Measurements from ENCODE around the gene SRGAP3. TPM values are rescaled to one million over a fixed set of nuclear protein-coding genes. Genes with fewer than 3 reads are reported as not detected.

SRGAP3 gene
- total RNA-seq, 1 donor from 2014 or later: 3.9 TPM

DNA sequence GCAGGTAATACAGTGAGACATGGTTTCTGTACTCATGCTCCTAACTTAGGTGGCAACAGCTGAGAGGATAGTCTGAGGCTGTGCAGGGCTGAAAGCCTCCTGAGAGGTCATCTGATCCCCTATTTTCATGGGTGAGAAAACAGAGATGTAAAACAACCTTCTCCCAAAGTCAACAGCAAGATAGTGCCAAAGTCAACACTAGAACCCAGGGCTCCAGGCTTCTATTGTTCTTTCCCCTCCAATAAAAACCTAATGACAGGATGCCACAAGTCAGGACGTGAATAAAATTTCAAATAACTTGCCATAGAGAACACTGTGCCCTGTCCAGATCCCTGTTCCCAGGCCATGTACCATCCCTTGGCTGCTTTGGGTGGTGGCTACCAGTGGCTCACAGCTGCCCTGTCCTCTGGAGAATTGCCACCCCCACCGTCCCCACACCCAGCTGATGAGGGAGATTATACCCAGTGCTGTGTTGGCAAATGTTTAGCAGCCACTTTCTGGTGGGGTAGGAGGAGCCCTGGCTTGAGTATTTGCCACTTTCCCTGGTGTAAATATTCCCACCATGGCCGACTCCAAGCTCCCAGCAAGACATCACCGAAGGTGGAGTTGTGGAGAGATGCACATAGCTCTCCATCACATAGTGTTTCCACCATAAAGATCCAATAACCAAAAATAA, 54.8 kb downstream of the SRGAP3 start:
- FAIRE-seq: no peak
- H3K9me3 ChIP-seq (ENCODE audit: insufficient read depth, low read depth, low read length): no peaks in the 10 kb centered on the region
- peaks cover 3% of the 10 kb centered on the region for H3K27me3 Mint-ChIP-seq (ENCODE audit: low read depth, unreplicated experiment)
- no peak overlapping the region for H3K9ac ChIP-seq (ENCODE audit: low read length)
- H3K27me3 ChIP-seq (ENCODE audit: insufficient read depth, low read length): peaks cover 27% of the 10 kb centered on the region
- no peaks in the 10 kb centered on the region for H3K4me1 Mint-ChIP-seq (ENCODE audit: low read depth, unreplicated experiment)
- no peaks in the 10 kb centered on the region for H3K36me3 ChIP-seq (ENCODE audit: insufficient read depth, low read length)
- H4K20me1 ChIP-seq (ENCODE audit: insufficient read depth, low read length): no peaks in the 10 kb centered on the region
- no peak overlapping the region for H3K4me3 ChIP-seq (ENCODE audit: insufficient read depth, low read depth, low read length)
- H3K9me3 Mint-ChIP-seq (ENCODE audit: unreplicated experiment): peaks cover 6% of the 10 kb centered on the region
- no peak overlapping the region for H3K27ac Mint-ChIP-seq (ENCODE audit: unreplicated experiment)
- no peak overlapping the region for H3K4me2 ChIP-seq (ENCODE audit: low read length)
- peaks cover 4% of the 10 kb centered on the region for H3K36me3 Mint-ChIP-seq (ENCODE audit: low read depth, unreplicated experiment)
- no peaks in the 10 kb centered on the region for H3K4me1 ChIP-seq (ENCODE audit: insufficient read depth, low read length)
- TF ChIP-seq, protein P1, sequence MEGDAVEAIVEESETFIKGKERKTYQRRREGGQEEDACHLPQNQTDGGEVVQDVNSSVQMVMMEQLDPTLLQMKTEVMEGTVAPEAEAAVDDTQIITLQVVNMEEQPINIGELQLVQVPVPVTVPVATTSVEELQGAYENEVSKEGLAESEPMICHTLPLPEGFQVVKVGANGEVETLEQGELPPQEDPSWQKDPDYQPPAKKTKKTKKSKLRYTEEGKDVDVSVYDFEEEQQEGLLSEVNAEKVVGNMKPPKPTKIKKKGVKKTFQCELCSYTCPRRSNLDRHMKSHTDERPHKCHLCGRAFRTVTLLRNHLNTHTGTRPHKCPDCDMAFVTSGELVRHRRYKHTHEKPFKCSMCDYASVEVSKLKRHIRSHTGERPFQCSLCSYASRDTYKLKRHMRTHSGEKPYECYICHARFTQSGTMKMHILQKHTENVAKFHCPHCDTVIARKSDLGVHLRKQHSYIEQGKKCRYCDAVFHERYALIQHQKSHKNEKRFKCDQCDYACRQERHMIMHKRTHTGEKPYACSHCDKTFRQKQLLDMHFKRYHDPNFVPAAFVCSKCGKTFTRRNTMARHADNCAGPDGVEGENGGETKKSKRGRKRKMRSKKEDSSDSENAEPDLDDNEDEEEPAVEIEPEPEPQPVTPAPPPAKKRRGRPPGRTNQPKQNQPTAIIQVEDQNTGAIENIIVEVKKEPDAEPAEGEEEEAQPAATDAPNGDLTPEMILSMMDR (IDR thresholded peaks at IDR 0.05; ENCODE audit: insufficient read depth, low read depth, low read length): no peak
- no peak for TF ChIP-seq EZH2 (IDR thresholded peaks at IDR 0.05; ENCODE audit: insufficient read depth, low read length)
- H3K27ac ChIP-seq (ENCODE audit: low read depth, low read length): no peak overlapping the region
- no peak for DNase-seq (ENCODE audit: low read depth)
- H3K4me3 Mint-ChIP-seq (ENCODE audit: unreplicated experiment): no peak overlapping the region
- no peaks in the 10 kb centered on the region for H3K79me2 ChIP-seq (ENCODE audit: insufficient read depth, low read length)
- no peak overlapping the region for H2AFZ ChIP-seq (ENCODE audit: low read depth, low read length)

- no peak overlapping the region for H3K4me3 ChIP-seq (ENCODE audit: insufficient read depth, low read depth, low read length)
- H3K9me3 ChIP-seq (ENCODE audit: insufficient read depth, low read depth, low read length): no peaks in the 10 kb centered on the region
- DNase-seq (ENCODE audit: low read depth) (no peak), FAIRE-seq (no peak)
- peaks cover 4% of the 10 kb centered on the region for H3K36me3 Mint-ChIP-seq (ENCODE audit: low read depth, unreplicated experiment)
- peaks cover 23% of the 10 kb centered on the region for H3K27me3 ChIP-seq (ENCODE audit: insufficient read depth, low read length)
- H3K4me2 ChIP-seq (ENCODE audit: low read length): no peak overlapping the region
- H3K36me3 ChIP-seq (ENCODE audit: insufficient read depth, low read length): no peaks in the 10 kb centered on the region
- H3K9ac ChIP-seq (ENCODE audit: low read length): no peak overlapping the region
- peaks cover 6% of the 10 kb centered on the region for H3K9me3 Mint-ChIP-seq (ENCODE audit: unreplicated experiment)
- no peak overlapping the region for H2AFZ ChIP-seq (ENCODE audit: low read depth, low read length)
- no peaks in the 10 kb centered on the region for H3K4me1 ChIP-seq (ENCODE audit: insufficient read depth, low read length)
- TF ChIP-seq, protein P1 (IDR thresholded peaks at IDR 0.05; ENCODE audit: insufficient read depth, low read depth, low read length): no peak
- TF ChIP-seq EZH2 (IDR thresholded peaks at IDR 0.05; ENCODE audit: insufficient read depth, low read length): no peak
- H4K20me1 ChIP-seq (ENCODE audit: insufficient read depth, low read length): no peaks in the 10 kb centered on the region
- no peak overlapping the region for H3K27ac Mint-ChIP-seq (ENCODE audit: unreplicated experiment)
- peaks cover 5% of the 10 kb centered on the region for H3K27me3 Mint-ChIP-seq (ENCODE audit: low read depth, unreplicated experiment)
- H3K4me3 Mint-ChIP-seq (ENCODE audit: unreplicated experiment): no peak overlapping the region
- no peaks in the 10 kb centered on the region for H3K79me2 ChIP-seq (ENCODE audit: insufficient read depth, low read length)
- H3K4me1 Mint-ChIP-seq (ENCODE audit: low read depth, unreplicated experiment): no peaks in the 10 kb centered on the region
- no peak overlapping the region for H3K27ac ChIP-seq (ENCODE audit: low read depth, low read length)
Measured at GRCh38 chr3:9193633-9194195, 55.7 kb downstream of the SRGAP3 start.

- no peak overlapping the region for H3K4me3 Mint-ChIP-seq (ENCODE audit: unreplicated experiment)
- H3K27me3 ChIP-seq (ENCODE audit: insufficient read depth, low read length): peaks cover 24% of the 10 kb centered on the region
- H4K20me1 ChIP-seq (ENCODE audit: insufficient read depth, low read length): no peaks in the 10 kb centered on the region
- H3K9me3 ChIP-seq (ENCODE audit: insufficient read depth, low read depth, low read length): no peaks in the 10 kb centered on the region
- peaks cover 6% of the 10 kb centered on the region for H3K9me3 Mint-ChIP-seq (ENCODE audit: unreplicated experiment)
- H2AFZ ChIP-seq (ENCODE audit: low read depth, low read length): no peak overlapping the region
- H3K4me3 ChIP-seq (ENCODE audit: insufficient read depth, low read depth, low read length): no peak overlapping the region
- FAIRE-seq (no peak), DNase-seq (ENCODE audit: low read depth) (no peak)
- TF ChIP-seq, protein P1 (IDR thresholded peaks at IDR 0.05; ENCODE audit: insufficient read depth, low read depth, low read length): no peak
- no peak for TF ChIP-seq EZH2 (IDR thresholded peaks at IDR 0.05; ENCODE audit: insufficient read depth, low read length)
- peaks cover 5% of the 10 kb centered on the region for H3K27me3 Mint-ChIP-seq (ENCODE audit: low read depth, unreplicated experiment)
- no peaks in the 10 kb centered on the region for H3K4me1 Mint-ChIP-seq (ENCODE audit: low read depth, unreplicated experiment)
- H3K36me3 Mint-ChIP-seq (ENCODE audit: low read depth, unreplicated experiment): peaks cover 4% of the 10 kb centered on the region
- no peak overlapping the region for H3K27ac Mint-ChIP-seq (ENCODE audit: unreplicated experiment)
- H3K4me2 ChIP-seq (ENCODE audit: low read length): no peak overlapping the region
- H3K4me1 ChIP-seq (ENCODE audit: insufficient read depth, low read length): no peaks in the 10 kb centered on the region
- H3K36me3 ChIP-seq (ENCODE audit: insufficient read depth, low read length): no peaks in the 10 kb centered on the region
- no peak overlapping the region for H3K9ac ChIP-seq (ENCODE audit: low read length)
- no peaks in the 10 kb centered on the region for H3K79me2 ChIP-seq (ENCODE audit: insufficient read depth, low read length)
- no peak overlapping the region for H3K27ac ChIP-seq (ENCODE audit: low read depth, low read length)
Measured at GRCh38 chr3:9193211-9193610, 56.2 kb downstream of the SRGAP3 start.
